HepG2 (cell line): ENCODE measurements around the gene LIME1. TPM values are rescaled to one million over a fixed set of nuclear protein-coding genes. Genes with fewer than 3 reads are reported as not detected.

Experiments
- AGO1 ChIP-seq: fragments of 200-400 bp; formaldehyde crosslinking; IDR thresholded peaks from 2 replicates; pipeline ENCODE4 v1.6.1; 2017; ENCODE audit warnings: mild to moderate bottlenecking, low read depth, low read length, moderate library complexity; ENCODE audit not compliant: poor library complexity, severe bottlenecking
- AGO2 ChIP-seq: fragments of 200-400 bp; formaldehyde crosslinking; optimal IDR thresholded peaks from 2 replicates; pipeline ENCODE3; 2017; ENCODE audit warnings: mild to moderate bottlenecking, low read depth, low read length, moderate library complexity
- ARID5B ChIP-seq: IDR thresholded peaks from 2 replicates; pipeline ENCODE4 v1.4.0; 2020; ENCODE audit warnings: mild to moderate bottlenecking, missing genetic modification reagents
- FOXO4 ChIP-seq: sonication (generic); formaldehyde crosslinking; conservative IDR thresholded peaks from 2 replicates; pipeline ENCODE4 v1.8.1; 2023; ENCODE audit warnings: missing genetic modification reagents
- FOXP1 ChIP-seq, 2 experiments: fragments of 450-650 bp in 1 of 2; IDR thresholded peaks; 2 replicates each; pipeline ENCODE4 v1.6.1; 2017 to 2018; ENCODE audit warnings: antibody characterized with exemption in 1 of 2
- JUNB ChIP-seq: sonication (generic); formaldehyde crosslinking; IDR thresholded peaks from 2 replicates; pipeline ENCODE4 v1.8.0; 2022; ENCODE audit warnings: missing genetic modification reagents, mild to moderate bottlenecking, borderline replicate concordance
- MED13 ChIP-seq: sonication (generic); formaldehyde crosslinking; IDR thresholded peaks from 2 replicates; pipeline ENCODE4 v1.5.0; 2020; ENCODE audit warnings: missing genetic modification reagents
- NONO ChIP-seq, 2 experiments: fragments of 450-650 bp in 1 of 2; sonication (generic) in 1 of 2; formaldehyde crosslinking in 1 of 2; IDR thresholded peaks in 1 of 2; conservative IDR thresholded peaks in 1 of 2; 2 replicates each; pipeline versions ENCODE4 v1.6.1 to v1.8.0; 2017 to 2022; ENCODE audit warnings: mild to moderate bottlenecking in 1 of 2, missing genetic modification reagents in 1 of 2, moderate library complexity in 1 of 2
- POLR2A ChIP-seq, 2 experiments: IDR thresholded peaks; 2 replicates each; pipeline ENCODE4 v1.6.1; 2011; ENCODE audit warnings: low read depth in 2 of 2, low read length in 2 of 2, mild to moderate bottlenecking in 1 of 2, moderate library complexity in 1 of 2; ENCODE audit not compliant: insufficient read depth in 1 of 2
- POLR2AphosphoS5 ChIP-seq: IDR thresholded peaks from 2 replicates; pipeline ENCODE4 v1.6.1; 2012; ENCODE audit warnings: low read depth, low read length
- POLR2G ChIP-seq: fragments of 200-400 bp; formaldehyde crosslinking; IDR thresholded peaks from 2 replicates; pipeline ENCODE4 v1.6.1; 2018; ENCODE audit warnings: mild to moderate bottlenecking, low read depth, low read length, moderate library complexity
- THAP7 ChIP-seq: sonication (generic); formaldehyde crosslinking; IDR thresholded peaks from 2 replicates; pipeline ENCODE4 v1.8.1; 2023; ENCODE audit warnings: mild to moderate bottlenecking, missing genetic modification reagents
- ZFP91 ChIP-seq: sonication (generic); formaldehyde crosslinking; IDR thresholded peaks from 2 replicates; pipeline ENCODE4 v1.9.0; 2022; ENCODE audit warnings: missing genetic modification reagents, mild to moderate bottlenecking, borderline replicate concordance
- ZNF234 ChIP-seq: sonication (generic); formaldehyde crosslinking; conservative IDR thresholded peaks from 2 replicates; pipeline ENCODE4 v1.5.1; 2020; ENCODE audit warnings: mild to moderate bottlenecking, missing genetic modification reagents
- ZNF251 ChIP-seq: sonication (generic); formaldehyde crosslinking; IDR thresholded peaks from 2 replicates; pipeline ENCODE4 v1.9.0; 2021; ENCODE audit warnings: mild to moderate bottlenecking, missing genetic modification reagents
- ZNF274 ChIP-seq: sonication (generic); formaldehyde crosslinking; IDR thresholded peaks from 2 replicates; pipeline ENCODE4 v1.5.1; 2020; ENCODE audit warnings: mild to moderate bottlenecking, missing genetic modification reagents
- ZNF362 ChIP-seq: sonication (generic); formaldehyde crosslinking; IDR thresholded peaks from 2 replicates; pipeline ENCODE4 v1.4.0; 2020; ENCODE audit warnings: missing genetic modification reagents, mild to moderate bottlenecking, borderline replicate concordance
- polyA plus RNA-seq, 8 experiments: library from polyadenylated mRNA; depleted of rRNA in 3 of 8; stranded (reverse) in 7 of 8; unstranded in 1 of 8; fragments of >200 nt; fragmentation: Illumina TruSeq in 4 of 8; extraction: Trizol in 4 of 8; gene quantifications; 2 replicates each; pipeline versions ENCODE4 v1.2.1 to v1.2.3, GENCODE V29; 2011 to 2016; ENCODE audit warnings: low read depth in 4 of 8, missing spikeins in 1 of 8, mixed read lengths in 1 of 8; ENCODE audit not compliant: insufficient read depth in 1 of 8
- total RNA-seq, 5 experiments: library from RNA; depleted of rRNA; stranded (reverse); fragments of >200 nt; fragmentation: Illumina TruSeq; extraction: Trizol; gene quantifications; 2 replicates each; pipeline ENCODE4 v1.2.3, GENCODE V29; 2016; ENCODE audit warnings: low read depth in 1 of 5

LIME1 gene
- total and polyA plus RNA-seq, 2 of the 13 experiments (the other 11 are each of a cell fraction or from before 2014, with no cell fraction given): 13.0 to 61.5 TPM

GRCh38 chr20:63697868-63698545, 38.5 kb upstream of the LIME1 start (continued):
- TF ChIP-seq ARID5B: no peak
- no peak for TF ChIP-seq ZFP91 (CRISPR knock-in tag)
- TF ChIP-seq AGO1: peak; percentile 96
- no peak for TF ChIP-seq JUNB (CRISPR knock-in tag)
- no peak for TF ChIP-seq ZNF251 (CRISPR knock-in tag)
- peak in 1 of 2 experiments; percentile 40; a peak in 2 of 4 replicates for TF ChIP-seq POLR2A (IDR thresholded peaks at IDR 0.05; ENCODE audit: insufficient read depth in 1 of 2, low read depth in 2 of 2, low read length in 2 of 2)
- TF ChIP-seq NONO (IDR thresholded peaks at IDR 0.05): no peak
- TF ChIP-seq NONO (CRISPR knock-in tag; conservative IDR thresholded peaks at IDR 0.05): peak; percentile 41; the same call in 1 of the 2 replicates
- TF ChIP-seq THAP7 (CRISPR knock-in tag): no peak
- no peak; the same call in 1 of the 2 replicates for TF ChIP-seq ZNF274
- TF ChIP-seq POLR2AphosphoS5: peak; percentile 32; the same call in 1 of the 2 replicates
- TF ChIP-seq ZNF362 (CRISPR knock-in tag): no peak
- TF ChIP-seq AGO2: peak; percentile 99
- TF ChIP-seq ZNF234 (CRISPR knock-in tag): 0 out of 2 replicates have a peak, but pooled peaks have one; percentile 46
- 0 out of 2 replicates have a peak, but pooled peaks have one; percentile 19 for TF ChIP-seq MED13 (CRISPR knock-in tag)
- TF ChIP-seq FOXO4: 0 out of 2 replicates have a peak, but pooled peaks have one; percentile 78
- TF ChIP-seq POLR2G: peak; percentile 55
- no peak for TF ChIP-seq FOXP1 (IDR thresholded peaks at IDR 0.05)
- TF ChIP-seq FOXP1 (CRISPR knock-in tag; IDR thresholded peaks at IDR 0.05): no peak
